ENCODE results near the gene SCN7A.

- TF ChIP-seq CTCF (IDR thresholded peaks at IDR 0.05; ENCODE audit: low read depth, low read length) (peak; percentile 57), EZH2phosphoT487 (IDR thresholded peaks at IDR 0.05; ENCODE audit: low read depth) (no peak)
These were observed 76.4 kb downstream of the SCN7A start for GRCh38 chr2:166417669-166418068.

Measured in OCI-LY3 (cell line).